Left hindlimb (tissue), 1 donor: ENCODE data around the gene FAM110A.
"Not testable (repeated sequence)": the region's sequence is repeated elsewhere in the genome, so short reads cannot be mapped to it uniquely, and the experiment has no call there.

Source experiments
- DNase-seq: peaks from one replicate; pipeline ENCODE4 v3.0.0-alpha.2; 2018

The FAM110A gene

GRCh38 chr20:833450-834150 is at the start of gene FAM110A:
Gene FAM110A, plus strand, starts transcription at chr20:833715. Its CDS starts 11,090 bp downstream, at chr20:844805.
- DNase-seq = peak; percentile 96

- DNase-seq = no peak
Observed at GRCh38 chr20:787825-788224, 45.7 kb upstream of the FAM110A start.

GRCh38 chr20:791056-791455 is 42.5 kb upstream of the FAM110A start:
- DNase-seq = no peak

GRCh38 chr20:792248-792647 is 41.3 kb upstream of the FAM110A start:
- DNase-seq = no peak

DNA sequence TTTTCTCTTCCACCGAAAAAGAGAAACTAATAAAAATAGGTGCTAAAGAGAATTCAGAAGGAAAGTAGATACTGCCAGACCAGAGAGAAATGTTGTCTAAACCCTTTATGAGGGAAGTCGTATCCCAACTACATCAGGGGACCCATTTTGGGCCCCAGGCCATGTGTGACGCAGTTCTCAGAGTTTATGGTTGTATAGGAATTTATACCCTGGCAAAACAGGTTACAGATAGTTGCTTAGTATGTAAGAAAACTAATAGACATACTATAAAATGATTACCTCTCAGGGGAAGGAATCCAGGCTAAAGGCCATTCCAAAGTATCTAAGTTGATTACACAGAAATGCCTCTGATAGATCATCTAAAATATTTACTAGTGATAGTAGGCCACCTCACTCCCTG is 36.6 kb upstream of the FAM110A start:
- no peak for DNase-seq

GRCh38 chr20:798746-799145 is 34.8 kb upstream of the FAM110A start:
- not testable (repeated sequence) for DNase-seq

DNA sequence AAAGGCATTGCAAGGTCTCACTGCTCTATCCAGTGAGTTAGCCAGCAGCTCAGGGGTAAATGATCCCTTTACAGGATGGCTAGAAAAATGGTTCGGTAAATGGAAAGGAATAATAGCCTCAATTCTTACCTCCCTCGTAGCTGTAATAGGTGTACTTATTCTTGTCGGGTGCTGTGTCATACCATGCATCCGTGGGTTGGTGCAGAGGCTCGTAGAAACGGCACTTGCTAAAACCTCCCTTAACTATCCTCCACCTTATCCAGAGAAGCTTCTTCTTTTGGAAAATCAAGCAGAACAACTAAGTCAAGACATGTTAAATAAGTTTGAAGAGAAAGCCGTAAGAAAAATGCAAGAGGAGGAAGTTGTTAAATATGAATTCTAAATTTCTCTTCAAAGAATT is 33.5 kb upstream of the FAM110A start:
- DNase-seq = not testable (repeated sequence)

DNA sequence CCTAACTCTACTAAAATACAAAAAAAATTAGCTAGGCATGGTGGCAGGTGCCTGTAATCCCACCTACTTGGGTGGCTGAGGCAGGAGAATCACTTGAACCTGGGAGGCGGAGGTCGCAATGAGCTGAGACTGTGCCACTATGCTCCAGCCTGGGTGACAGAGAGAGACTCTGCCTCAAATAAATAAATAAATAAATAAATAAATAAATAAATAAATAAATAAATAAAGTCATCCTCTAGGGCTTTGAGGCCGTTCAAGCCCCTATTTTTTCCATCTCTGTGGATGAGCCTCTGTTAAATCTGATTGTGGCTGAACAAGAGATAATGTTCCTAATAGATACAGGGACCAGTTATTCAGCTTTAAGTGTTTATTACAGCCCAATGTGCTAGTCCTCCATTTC is 31.8 kb upstream of the FAM110A start:
- no peak for DNase-seq

GRCh38 chr20:805713-806112 is 27.8 kb upstream of the FAM110A start:
- DNase-seq = no peak

DNA sequence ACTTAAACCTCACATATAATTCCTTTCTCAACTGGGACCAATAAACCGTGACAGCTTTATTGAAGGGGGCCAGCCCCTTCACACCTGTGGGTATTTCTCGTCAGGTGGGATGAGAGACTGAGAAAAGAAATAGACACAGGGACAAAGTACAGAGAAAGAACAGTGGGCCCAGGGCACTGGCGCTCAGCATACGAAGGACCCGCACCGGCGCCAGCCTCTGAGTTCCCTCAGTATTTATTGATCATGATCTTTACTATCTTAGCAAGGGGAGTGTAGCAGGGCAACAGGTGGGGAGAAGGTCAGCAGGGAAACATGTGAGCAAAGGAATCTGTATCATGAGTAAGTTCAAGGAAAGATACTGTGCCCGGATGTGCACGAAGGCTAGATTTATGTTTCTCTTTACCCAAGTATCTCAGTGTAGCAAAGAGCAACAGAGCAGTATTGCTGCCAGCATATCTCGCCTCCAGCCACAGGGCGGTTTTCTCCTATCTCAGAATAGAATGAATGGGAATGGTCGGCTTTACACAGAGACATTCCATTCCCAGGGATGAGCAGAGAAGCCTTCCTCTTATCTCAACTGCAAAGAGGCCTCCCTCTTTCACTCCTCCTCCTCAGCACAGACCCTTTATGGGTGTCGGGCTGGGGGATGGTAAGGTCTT is 21.6 kb upstream of the FAM110A start:
- not testable (repeated sequence) for DNase-seq

DNA sequence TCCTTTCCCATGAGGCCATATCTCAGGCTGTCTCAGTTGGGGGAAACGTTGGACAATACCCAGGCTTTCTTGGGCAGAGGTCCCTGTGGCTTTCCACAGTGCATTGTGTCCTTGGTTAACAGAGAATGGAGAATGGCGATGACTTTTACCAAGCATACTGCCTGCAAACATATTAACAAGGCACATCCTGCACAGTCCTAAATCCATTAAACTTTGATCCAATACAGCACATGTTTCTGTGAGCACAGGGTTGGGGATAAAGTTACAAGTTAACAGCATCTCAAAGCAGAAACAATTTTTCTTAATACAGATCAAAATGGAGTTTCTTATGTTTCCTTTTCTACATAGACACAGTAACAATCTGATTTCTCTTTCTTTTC is 21.1 kb upstream of the FAM110A start:
- not testable (repeated sequence) for DNase-seq

DNA sequence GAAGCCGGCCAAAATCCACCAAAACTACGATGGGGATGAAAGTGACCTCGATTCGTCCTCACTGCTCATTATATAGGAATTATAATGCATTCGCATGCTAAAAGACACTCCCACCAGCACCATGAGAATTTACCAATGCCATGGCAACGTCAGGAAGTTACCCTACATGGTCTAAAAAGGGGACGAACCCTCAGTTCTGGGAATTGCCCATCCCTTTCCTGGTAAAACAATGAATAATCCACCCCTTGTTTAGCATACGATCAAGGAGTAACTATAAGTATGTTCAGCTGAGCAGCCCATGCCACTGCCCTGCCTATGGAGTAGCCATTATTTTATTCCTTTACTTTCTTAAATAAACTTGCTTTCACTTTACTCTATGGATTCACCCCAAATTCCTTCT is 20.1 kb upstream of the FAM110A start:
- no peak for DNase-seq

GRCh38 chr20:815226-815625 is 18.3 kb upstream of the FAM110A start:
- no peak for DNase-seq

DNA sequence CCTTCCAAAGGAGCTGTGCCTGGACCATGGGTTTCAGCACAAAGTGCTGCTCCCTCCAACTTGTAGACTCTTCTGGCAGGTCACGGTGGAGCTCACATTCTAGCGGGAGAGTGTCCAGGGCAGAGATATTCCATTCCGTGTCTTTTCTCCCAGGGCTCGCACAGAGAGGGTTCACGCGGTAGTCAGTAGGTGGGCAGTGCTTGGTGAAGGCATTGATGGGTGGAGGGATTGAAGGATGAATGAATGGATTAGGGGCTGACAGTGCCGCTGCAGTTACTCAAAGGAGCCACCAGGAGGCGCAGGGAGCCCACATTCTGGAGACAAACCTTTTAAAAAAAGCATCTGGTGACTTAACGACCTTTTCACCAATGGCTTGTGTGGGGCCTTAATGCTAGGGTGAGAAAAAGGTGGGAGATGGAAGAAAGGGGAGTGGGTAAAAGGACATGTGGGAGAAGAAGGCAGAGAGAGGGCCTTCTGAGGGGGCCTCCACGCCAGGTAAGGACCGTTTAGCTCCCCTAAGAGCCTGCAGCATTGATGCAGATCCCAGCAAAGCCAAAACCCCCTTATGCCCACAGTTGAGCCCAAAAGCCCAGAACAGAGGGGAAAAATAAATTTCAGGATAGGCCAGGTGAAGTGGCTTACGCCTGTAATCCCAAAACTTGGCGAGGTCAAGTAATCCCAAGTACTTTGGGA is 17.5 kb upstream of the FAM110A start:
- peak; percentile 54 for DNase-seq

DNA sequence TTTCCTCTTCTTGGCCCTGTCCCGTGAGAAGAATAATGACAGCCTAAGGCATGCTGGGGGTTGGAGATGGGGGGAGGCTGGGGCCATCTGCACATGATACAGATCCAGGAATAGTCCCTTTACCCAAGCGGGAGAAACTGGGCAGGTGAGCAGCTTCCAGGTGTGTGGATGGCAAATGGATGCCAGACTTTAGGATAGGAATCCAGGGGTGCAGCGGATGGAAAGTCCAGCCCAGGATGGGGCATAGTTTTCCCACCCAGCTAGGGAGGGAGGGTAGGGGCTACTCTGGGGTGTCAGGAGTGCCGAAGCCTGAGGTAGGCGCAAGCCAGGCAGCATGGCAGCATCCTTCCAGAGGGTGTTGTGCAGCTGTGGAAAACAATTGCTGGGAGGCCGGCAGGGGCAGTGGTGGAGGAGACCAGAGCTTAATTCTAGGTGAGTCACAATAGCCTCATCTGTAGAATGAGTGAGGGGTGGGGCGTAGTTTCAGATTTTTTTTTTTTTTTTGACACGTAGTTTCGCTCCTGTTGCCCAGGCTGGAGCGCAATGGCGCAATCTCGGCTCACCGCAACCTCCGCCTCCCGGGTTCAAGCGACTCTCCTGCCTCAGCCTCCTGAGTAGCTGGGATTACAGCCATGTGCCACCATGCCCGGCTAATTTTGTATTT is 15.4 kb upstream of the FAM110A start:
- DNase-seq = no peak

DNA sequence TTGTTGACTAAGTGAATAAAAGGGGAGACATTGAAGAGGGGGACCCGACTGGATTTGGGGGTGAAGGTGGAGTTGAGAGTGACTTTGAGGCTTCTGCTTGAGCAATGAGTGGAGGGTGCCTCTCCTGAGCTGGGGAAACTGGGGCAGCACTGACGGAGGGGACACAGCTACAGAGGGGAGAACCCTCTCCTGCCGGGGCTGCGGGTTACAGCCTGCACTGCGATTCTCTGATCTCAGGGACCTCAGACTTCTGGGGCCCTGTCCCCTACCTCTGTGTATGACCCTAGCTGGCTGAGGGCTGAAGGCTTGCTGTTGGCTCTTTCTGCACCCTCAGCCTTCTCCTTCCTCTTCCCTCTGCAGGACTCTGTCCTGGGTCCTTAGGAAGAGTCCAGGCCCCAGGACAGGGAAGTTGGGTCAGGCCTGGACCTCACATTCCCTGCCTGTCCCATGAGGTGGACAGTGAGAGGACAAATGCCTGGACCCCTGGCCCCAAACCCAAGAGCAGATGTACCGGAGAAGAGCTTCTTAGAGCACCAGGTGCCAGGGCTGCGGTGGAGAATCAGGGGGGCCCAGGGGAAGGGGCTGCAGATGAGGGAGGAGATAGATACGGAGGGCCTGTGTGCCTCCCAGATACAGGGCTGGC is 13.7 kb upstream of the FAM110A start:
- DNase-seq = no peak

DNA sequence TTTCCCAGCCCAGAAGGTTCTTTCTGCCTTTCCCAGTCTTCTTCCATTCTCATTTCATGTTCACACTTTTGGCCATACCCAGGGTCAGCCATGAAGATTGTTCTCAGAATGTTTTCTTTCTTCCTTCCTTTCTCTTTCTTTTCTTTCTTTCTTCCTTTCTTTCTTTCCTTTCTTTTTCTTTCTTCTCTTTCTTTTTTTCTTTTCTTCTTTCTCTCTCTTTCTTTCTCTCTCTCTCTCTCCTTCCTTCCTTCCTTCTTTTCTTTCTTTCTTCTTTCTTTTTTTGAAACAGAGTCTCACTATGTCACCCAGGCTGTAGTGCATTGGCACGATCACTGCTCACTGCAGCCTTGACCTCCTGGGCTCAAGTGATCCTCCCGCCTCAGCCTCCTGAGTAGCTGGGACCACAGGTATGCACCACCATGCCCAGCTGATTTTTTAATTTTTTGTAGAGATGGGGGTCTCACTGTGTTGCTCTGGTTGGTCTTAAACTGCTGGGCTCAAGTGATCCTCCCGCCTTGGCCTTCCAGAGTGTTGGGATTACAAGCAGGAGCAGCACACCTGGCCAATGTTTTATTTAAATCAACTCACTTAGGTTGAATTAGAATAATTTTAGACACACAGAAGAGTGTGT is 13.1 kb upstream of the FAM110A start:
- DNase-seq = no peak

- DNase-seq = no peak
Observed at GRCh38 chr20:821046-821730, 12.3 kb upstream of the FAM110A start.

DNA sequence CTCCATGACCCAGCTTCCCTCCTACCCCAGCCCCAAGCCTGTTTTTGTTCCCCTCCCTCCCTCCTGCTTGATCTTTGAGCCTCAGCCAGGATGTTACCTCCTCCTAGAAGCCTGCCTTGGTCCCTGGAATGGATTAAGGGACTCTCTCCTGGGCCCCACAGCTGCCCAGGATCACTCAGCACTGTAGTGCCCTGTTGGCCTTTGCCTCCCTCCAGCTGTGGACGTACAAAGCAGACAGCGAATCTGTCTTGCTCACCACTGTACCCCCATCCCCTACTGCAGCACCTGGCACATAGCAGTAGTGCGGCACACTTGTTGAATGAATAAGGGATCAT is 11.8 kb upstream of the FAM110A start:
- DNase-seq = no peak

- no peak for DNase-seq
Observed at GRCh38 chr20:822651-823573, 10.6 kb upstream of the FAM110A start.

- DNase-seq = no peak
Observed at GRCh38 chr20:823574-823902, 10.0 kb upstream of the FAM110A start.
